ENCODE measurements around the gene LTB4R2.

Gene LTB4R2

DNA sequence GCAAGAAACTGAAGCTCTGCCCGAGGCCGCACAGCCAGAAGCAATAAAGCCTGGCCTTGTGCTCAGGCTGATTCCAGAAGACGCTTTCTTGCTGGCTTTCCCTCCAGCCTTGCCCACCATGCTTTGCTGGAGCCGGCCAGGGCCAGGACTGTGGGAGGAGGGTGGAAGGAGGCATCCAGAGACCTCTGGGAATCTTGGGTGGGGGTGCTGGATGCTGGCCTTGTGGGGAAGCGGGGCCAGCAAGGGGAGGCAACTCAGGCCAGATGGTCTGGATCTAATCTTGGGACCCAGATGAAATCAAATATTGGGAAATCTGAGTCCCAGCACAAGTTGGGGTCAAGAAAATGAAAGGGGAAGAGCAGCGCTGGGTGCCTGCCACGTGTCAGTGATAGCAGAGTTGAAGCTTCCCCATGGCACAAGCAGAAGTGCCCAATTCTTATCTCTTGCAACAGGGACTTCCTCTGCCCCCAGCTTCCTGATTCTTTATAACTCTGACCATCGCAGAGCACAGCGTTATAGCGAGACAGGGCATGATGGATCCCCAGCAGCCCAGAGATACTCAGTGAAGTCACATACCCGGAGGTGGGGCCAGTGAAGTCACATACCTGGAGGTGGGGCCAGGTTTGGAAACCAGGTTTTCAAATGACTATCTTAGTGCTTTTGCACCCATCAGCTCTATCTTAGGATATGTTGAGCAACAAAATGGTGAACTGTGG is 32.2 kb upstream of the LTB4R2 start:
- DNase-seq = peak; percentile 49

DNA sequence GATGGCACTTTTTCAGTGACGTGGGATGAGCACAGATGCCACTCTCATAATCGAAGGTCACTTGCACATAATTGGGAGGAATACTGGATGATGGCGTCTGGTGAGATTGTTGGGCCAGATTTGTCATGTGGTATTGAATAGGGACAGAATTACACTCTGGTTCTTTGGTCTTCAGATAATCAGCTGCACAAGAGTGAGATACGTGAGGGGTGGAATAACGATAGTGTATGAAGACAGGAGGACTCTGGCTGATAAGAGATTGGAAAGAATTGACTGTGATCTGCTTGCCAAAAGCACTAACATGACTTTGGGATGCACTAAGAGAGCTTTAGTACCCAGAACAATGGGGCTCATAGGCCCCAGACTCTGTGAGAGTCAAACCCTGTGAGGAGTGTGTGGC is 31.5 kb upstream of the LTB4R2 start:
- DNase-seq = no peak

DNA sequence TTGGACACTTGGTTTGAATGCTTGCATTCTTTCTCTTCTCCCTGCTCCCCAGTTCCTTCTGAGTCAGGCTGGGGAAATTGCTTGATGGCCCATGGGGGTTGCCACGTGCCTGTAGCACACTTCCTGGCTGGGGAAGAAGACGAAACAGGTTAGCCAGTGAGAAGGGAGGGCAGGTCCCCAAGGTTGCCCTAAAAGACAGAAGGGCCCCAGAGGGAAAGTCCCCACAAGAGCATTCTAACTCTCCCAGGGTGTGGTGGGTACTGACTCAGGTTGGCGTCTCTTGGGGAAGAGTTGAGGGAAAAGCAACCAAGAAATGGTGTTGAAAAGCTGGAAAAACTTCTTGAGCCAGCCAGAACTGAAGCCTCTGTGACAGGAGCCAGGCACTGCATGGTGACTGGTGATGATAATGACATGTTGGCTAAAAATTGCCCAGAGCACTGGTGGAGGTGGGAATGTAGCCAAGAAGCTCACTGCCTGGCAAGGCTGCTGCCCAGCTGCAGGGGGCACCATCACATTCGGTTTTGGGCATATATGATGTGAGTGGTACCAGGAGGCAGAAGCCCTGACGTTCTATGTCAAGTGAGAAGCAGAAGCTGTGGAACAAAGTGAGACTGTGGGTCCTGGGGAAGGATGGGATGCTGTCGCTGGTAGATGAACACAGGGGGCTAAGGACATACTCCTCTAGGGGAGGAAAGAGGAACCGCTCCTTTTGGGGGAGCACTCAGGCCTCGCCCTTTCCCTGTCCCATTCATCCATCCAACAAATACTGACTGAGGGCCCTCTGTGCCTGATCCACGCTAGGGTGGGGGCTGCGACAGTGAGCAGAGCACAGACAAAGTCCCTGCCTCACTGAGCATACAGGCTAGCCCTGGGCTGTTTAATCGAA is 30.4 kb upstream of the LTB4R2 start:
- peak; percentile 75 for DNase-seq

DNA sequence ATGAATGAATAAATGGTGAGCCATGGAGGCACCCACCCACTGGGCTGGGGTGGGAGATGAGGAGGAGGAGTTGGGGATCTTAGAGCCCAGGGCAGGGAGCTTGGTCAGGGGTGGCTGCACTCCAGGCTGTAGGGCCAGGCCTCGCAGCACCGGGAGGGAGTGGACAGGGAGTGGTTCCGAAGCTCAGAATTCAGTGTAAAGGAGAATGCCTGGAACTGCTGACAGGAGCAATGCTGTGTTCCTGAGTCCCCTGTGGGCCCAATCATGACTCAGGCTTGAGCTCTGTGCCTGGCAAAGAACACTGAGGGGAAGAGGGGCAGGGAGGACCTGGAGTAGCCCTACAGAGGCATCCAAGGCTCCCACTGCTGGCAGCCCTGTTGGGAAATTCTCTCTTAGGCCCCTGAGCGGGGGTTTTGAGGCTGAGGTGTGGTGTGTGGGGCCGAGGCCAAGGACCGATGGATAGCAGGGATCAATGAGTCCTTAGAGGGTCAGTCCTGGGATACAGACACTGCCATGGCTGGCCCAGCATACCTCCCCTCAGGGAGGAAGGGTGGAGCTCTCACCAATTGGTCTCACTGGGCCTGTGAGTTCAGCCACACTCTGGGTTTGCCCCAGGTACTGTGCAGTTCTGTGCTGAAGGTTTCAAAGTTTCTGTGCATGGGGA is 29.0 kb upstream of the LTB4R2 start:
- DNase-seq = no peak

DNA sequence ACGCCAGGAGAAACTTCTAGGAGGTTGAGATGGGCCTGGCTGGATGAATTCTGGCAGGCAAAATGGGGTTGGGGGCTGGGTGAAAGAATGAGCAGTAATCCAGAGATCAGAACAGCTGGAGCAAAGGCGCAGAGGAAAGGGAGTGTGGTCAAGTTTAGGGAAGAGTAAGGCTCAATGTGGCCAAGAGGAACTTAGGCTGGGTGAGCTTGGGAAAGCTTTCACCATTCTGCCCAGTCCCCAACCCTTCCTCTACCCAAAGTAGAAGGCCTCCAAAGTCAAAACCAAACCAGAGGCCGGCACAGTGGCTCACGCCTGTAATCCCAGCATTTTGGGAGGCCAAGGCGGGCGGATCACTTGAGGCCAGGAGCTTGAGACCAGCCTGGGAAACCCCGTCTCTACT is 28.3 kb upstream of the LTB4R2 start:
- DNase-seq = no peak

DNA sequence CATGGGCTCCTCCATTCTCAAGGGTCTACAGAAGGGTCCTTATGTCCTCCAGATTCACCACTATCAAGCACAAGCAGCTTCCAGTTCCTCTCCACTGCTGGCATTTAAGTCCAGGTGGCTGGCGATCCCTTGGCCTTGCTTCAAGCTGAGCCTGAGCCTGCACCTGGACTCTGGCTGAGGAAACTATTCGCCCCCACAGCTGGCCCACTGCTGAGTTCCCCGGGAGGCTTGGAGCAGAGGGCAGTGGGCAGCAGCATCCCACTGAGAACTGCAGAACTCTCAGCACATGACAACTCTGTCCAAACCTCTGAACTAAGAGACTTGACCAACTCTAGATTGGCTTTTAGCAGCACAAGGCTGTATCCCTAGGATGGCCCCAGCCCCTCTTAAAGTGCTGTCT is 27.2 kb upstream of the LTB4R2 start:
- no peak for DNase-seq

DNA sequence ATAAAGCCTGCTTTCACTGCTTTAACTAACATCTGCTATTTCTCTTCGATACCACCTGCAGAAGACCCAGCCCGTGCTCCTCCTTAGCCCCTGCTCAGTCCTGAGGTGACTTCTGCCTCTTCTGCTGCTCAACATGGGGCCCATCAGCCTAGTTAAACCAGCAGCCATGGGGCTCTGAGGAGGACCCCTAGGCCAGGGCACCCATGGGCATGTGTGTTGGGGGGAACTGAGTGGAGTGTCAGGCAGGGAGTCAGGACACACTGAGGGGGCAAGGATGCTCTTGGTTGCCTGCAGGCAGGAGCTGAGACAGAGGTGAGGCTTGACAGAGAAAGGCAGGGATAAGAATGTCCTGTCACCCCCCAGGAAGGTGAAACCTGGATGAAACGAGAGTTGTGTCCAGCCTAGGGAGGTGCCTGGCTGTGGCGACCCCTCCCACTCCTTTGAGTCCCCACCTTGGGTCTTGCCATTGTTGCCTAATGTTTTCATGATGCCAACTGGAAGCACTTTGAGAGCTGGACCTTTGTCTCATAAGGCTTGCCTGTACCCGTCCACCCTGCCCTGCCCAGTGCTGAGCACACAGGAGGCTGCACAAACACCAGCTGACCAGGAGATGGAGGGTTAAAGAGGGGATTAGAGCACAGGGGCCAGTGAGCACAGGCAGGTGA is 26.0 kb upstream of the LTB4R2 start:
- no peak for DNase-seq

DNA sequence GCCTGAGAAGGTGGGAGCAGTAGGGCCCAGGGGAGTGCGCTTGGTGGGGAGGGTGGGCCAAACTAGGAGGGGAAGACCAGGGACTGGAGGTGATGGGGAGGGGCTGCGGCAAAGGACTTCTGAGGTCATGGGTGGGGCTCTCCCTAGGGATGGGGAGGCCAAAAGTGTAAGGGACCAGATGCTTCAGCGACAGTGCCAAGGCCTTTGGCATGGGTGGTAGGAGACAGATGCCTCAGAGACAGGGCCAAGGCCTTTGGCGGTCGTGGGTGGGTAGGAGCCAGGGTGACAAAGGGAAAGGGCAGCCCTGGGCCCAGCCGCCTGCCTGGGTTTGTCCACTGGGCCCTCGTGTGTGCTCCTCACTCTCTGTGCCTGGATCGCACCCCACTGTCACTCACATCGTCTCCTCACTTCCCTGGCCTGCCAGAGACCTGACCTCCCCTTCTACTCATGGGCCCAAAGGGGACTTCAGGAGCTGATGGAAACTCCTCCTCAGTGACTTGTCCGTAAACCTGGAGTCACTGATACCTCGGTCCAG is 25.4 kb upstream of the LTB4R2 start:
- DNase-seq = no peak

DNA sequence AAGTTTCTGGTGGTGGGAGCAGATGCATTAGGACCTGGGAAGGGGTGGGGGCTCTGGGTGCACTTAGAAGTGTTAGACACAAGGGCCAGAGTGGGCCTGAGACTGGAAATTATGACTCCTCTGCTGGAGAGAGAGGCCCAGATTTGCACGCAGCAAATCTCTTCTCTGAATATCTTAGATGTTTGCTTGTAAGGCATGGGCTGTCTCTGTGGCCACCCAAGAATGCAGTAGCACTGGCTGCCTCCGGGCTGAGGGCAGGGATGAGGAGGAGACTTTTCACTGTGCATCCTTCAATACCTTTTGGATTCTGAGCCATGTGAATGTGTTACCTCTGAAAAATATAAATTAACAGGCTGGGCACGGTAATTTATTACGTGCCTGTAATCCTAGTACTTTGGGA is 24.6 kb upstream of the LTB4R2 start:
- no peak for DNase-seq

DNA sequence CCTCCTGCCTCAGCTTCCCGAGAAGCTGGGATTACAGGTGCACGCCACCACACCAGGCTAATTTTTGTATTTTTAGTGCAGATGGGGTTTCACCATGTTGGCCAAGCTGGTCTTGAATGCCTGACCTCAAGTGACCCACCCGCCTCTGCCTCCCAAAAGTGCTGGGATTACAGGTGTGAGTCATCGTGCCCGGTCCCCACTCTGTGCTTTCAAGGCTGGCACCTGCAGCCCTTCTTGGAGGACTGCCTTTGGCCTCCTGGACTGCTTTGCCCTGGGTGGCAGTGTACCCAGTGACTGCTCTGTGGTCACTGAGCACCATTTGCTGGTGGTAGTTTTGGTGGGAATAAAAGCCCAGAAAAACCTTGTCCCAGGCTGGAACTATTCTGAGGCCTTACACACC is 22.9 kb upstream of the LTB4R2 start:
- no peak for DNase-seq

DNA sequence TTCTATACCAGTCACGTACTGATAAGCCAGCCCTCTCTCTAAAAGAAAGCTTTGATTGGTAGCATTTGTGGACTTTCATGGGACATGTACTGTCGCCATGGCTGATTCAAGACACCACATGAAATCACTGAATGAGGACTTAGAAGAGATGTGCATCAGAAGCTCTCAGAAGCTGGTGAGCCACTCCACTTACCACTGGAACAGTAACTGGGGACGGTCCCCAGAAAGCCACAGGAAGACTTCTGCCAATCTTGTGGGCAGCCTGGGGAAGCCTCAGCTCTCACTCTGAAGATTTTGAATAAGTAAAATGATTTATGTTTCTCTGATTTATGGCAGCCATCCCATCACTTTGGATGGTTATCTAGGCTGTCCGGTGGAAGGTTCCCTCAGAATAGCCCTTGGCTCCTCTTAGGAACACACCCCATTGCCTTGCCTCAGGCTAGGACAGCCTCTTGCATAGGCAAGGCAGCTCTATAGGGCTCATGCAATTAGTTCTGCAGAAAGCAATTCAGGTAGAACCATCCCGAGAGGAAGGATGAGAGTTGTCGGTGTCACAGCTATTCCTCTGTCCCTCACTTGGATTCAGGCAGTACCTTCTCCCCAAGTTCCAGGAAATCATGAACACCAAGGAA is 20.2 kb upstream of the LTB4R2 start:
- peak; percentile 82 for DNase-seq

DNA sequence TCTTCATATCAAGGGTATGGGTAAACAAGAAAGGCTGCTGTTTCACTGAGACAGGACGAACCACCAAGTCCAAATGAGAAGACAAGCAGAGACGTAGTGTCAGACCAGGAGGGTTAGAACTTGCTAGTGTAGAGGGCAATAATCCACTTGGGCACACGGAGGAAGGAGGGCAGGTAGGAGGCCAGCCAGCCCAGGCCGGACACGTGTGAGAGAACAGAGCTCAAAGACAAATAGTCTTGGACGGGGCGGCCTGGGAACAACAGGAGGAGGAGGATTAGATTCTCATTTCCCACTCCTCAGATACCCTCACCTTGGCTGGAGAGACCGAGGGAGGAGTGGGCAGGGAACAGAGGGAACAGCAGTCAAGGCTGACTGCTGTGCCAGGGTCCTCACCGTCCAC is 19.2 kb upstream of the LTB4R2 start:
- DNase-seq = no peak

DNA sequence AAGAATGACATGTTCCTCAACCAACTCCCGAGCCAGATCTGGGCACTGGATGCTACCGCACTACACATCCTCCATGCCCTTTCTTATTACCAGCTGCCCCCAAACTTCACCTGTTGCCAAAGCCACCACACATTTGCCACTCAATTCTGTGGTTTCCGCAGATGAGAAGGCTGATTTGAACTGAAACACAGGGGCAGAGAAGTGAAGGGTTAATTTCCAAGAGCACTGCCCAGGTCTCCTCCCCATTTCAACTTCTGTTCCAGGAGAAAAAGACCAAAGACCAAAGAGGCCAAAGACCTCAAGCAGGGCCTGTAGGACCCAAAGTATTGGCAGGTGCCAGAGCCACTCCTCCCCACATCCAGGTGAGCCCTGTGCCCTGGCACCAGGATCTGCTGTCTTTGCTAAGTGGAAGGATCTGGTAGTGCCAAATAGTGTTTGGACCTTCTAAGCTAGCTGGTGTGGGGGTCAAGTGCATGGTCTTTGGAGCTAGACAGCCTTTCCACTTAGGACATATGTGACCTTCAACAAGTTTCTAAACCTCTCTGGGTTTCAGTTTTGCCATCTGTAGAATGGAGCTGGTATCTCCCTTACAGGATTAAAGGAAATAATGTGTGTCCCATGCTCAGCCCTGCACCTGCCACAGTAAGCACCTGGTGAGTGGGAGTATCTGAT is 18.4 kb upstream of the LTB4R2 start:
- no peak for DNase-seq

DNA sequence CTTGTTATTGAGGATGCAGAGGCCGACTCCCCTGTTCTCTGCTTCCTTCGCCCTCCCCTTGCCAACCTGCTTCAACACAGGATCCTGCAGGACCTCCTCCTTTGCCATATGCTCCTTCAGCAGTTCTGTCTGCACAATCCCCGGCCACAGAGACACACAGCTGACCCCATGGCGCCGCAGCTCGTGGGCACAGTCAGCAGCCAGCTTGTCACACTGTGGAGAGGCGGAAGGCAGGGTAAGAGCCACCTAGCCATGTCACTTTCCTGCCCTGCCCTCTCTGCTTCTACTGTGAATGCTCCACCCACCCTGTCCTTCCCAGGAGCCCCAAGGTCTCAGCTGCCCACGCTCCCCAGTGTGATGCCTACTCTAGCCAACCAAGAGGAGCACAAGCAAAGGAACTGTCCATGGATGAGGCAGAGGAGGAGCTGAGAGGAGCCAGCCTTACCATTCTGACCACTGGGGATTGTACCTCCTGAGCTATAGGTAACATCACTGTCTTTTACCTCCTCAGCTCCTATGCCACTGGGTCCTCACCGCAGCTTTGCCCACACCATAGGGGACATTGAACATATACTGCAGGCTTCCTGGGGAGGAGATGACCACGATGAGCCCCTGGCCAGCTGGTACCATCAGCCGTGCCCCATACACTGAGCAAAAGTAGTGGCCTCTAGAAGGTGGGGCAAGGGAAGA is 17.7 kb upstream of the LTB4R2 start:
- no peak for DNase-seq

DNA sequence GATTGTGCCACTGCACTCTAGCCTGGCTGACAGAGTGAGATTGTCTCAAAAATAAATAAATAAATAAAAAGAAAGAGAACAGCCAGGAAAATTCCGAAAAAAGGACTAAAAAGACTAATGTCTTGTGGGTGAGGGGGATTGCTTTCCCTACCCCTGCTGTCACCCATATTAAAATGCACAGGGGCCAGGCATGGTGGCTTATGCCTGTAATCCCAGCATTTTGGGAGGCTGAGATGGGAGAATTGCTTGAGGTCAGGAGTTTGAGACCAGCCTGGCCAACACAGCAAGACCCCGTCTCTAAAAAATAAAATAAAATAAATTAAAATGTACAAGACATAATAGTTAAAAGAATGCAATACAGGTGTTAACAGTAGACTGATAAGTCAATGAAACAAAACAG is 16.4 kb upstream of the LTB4R2 start:
- DNase-seq = no peak

DNA sequence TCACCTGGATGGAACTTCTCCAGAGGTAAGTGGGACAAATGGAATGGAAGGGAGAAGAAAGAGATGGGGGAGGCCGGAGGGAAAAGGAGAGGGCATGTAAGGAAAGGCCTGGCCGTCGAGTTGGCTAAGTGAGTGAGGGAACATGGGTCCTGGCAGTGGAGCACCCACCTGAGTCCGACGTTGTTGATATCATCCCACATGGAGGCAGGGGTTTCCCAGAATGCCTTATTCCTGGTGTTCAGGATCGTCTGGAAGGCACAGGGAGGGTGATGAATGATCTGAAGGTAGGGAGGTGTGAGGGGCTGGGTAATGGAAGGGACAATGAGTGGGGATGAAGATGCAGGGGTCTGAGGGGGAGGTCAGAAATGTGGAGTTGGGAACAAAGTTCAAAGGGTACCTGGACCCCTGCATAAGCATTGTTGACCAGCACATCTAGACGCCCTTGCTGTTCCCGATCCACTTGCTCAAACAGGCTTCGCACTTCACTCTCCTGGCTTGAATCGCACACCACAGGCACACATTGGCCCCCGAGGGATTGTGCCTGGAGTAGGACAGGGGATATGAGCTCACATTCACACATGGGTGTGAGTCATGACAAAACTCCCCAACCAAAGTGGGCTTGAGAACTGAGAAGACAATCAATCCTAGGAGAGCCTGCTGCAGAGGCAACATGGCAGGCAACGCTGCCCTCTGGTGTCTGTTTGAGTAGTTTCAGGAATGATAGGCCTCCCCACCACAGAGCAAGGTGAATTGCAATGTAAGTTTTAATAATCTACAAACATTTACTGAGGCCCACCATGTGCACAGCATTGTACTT is 13.4 kb upstream of the LTB4R2 start:
- DNase-seq = peak; percentile 82

DNA sequence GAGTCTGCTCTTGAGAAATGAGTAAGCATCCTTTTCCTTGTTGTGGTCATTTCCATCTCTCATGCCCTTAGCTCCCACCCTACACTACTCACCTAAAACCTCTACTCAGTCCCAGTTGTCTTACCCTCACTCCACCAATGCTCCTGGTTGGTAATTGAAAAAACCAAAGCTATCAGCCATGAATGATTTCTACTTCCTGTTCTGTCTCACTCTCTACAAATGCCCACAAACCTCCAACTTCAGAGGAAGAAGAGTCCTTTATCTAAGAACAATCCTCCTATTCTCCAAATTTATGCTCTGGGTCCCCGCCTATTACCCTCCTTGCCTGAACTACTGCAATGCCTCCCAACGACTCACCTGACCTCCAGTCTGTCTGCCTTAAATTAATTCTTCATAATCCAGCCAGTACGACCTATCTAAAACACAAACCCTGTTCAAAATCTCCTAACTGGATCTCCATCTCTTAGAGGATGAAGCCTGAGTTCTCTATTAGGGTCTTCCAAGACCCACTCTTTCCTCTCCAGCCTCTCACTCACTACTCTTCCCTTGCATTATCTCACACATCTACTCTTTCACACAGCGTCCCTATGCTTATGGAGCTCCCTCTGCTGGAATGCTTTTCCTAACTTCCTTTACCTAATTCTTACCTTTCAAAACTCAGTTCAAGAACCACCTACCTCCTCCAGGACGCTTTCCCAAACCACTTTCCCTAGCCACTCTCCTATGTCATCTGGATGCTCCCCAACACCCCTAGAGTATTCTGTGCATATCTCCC is 12.6 kb upstream of the LTB4R2 start:
- no peak for DNase-seq

DNA sequence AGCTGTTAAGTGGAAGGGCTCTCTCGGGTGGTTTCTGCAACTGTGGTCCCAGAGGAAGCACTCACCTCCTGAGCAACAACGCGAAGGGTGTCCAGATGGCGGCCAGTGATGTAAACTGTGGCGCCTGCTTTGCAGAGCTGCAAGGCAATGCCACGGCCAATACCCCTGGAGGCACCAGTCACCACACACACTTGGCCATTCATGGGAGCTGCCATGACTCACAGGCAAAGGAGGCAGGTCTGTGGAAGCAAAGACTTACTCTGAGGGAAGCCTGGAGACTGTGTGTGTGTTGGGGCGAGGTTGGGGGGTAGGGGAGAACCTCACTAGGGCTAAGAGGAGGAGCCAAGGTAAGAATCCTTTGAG is 11.1 kb upstream of the LTB4R2 start:
- DNase-seq = peak; percentile 22
